ENCODE results near the gene MTUS2.
A peak's percentile ranks its signal among the peaks of the same experiment; 100 is the strongest.
"Not testable (repeated sequence)": the region's sequence is repeated elsewhere in the genome, so short reads cannot be mapped to it uniquely, and the experiment has no call there.

The MTUS2 gene

DNA sequence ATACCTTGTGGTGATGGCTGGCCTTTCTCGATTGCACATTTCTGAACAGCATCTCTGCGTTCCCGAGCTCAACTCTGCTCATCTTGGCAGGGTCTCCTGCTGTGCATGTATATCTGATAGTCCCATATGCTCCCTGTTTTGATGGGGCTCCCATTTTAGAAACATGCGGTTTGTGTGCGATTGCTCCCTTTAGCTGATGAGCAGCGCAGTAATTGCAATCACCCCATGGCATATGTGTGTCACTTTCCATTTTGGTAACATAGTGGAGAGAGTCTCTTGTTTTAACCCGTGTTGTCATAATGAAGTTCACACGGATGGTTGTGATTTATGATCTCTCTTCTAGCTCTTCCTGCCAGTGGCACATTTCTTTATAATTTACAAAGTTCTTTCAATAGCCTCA, 144.7 kb downstream of the MTUS2 start:
- DNase-seq: no peak

DNA sequence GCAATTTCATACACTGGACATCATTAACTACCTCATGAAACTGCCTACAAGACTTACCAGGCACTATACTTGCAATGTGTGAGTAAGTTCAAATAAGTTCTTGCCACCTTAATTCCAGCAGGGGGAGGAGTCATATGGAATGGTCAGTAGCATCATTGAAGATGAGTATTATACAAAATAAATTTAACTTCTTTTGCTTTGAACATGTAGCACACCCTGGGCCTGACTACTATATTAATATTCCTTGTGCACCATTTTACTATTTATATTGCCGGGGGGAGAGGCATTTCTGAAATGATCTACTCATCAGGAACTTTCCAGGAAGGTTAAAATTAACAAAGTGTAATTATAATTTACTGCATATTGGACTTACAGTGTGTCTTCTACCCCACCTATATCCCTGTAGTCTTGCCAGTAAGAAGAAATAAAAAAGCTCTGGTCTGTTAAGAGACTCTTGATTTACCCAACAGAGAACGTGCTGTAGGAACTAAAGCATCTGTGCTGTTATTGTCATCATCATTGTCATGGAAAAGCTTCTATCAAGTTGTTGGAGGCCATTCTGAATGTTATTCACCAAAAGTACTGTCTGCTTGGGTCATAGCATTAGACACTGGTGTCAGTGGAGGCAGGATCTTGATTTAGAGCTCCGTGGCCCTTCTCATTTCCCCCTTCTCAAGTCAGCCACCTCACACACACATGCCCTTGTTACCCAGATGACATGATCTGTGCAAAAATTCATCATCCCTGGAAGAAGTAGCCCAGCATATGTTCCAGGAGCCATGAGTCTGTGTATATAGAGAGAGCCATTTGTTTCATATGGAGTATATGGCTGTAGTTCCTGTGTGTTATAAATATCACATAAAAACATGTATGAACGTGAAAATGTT, 147.1 kb downstream of the MTUS2 start:
- DNase-seq: no peak

DNA sequence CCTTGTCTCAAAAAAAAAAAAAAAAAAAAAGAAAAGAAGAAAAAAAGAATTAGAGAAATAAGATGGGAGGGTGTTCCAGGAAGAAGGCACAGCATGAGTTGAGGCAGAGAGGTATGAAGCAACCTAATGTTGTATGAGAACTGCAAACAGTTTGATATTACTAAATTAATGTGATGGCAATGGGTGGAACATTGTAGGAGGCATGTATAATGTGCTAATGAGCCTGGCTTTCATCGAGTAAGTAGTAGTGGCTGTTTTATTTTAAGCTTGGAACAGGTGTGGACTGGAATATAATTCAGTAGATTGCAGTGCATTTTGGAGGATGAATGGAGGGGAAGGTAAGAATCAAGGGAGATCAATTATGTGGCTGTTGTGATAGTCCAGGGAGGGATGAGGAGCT, 156.1 kb downstream of the MTUS2 start:
- peak; percentile 21 to 34 for DNase-seq

DNA sequence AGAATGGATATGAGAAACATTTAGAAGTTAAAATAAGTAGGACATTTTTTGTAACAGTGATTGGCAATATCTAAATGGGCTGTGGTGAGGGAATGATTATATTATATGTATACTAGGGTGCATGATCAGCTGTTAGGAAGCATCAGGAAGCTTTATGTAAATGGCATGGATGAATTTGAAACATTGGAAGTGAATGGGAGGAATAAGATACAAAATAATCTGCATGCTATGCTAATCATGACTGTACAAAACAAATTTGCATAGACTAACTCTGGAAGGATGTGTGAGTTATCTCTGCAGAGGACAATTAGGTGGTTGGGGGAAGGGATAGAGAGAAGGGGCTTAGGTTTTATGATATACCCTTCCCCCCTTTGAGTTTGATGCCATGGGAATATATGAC, 156.5 kb downstream of the MTUS2 start:
- DNase-seq: no peak

DNA sequence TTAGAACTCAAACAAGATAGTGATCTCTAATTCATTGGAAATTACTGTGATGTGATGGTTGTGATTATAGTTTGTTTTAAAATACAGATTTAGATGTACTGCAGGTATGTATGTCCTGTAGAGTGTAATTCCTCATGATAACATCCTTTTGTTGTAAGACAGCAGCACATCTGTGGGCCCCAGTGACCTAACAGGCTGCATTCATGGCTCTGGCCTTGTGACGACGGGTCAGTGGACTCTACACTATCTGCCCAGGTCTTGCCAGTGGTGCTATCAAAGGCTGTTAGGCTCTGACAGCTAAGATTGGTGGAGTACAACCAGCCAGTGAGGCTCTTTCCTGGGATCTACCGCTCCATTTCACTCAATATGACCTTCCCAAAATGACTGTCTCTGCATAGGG, 158.4 kb downstream of the MTUS2 start:
- no peak for DNase-seq

DNA sequence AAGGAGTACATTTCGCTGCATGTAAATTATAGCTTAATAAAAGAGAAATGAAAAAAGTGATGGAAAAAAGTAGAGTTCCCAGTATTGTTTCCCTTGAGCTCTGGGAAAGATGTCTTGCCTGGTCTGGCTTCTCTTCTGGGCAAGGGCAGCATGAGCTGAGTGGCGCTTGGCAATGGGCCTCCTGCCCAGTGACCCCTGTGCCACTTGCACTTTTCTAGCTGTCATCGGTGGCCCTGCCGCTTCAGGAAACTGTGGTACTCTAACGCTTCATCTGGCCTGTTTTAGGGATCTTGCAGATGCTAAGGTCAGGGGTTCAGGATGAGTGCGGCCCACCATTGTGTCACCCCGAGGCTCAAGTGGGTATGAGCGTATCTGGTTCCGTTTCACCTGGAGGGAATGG, 161.4 kb downstream of the MTUS2 start:
- DNase-seq: no peak

DNA sequence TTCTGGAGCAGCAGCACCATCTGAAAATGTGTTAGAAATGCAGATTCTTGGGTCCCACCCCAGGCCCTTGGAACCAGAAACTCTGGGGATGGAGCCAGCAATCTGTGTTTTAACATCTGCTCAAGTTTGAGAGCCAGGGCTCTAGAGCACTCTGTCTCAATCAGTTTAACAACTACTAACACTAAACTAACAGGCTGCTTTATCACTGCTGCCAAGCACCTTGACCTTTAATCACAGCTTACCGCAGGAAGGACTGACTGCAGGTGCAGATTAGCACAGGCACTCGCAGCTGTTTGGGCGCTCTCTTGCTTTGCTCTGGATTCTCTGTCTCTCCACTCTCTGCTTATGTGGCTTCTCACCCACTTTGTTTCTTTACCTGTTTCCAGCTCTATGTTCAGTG, 163.5 kb downstream of the MTUS2 start:
- DNase-seq: no peak

DNA sequence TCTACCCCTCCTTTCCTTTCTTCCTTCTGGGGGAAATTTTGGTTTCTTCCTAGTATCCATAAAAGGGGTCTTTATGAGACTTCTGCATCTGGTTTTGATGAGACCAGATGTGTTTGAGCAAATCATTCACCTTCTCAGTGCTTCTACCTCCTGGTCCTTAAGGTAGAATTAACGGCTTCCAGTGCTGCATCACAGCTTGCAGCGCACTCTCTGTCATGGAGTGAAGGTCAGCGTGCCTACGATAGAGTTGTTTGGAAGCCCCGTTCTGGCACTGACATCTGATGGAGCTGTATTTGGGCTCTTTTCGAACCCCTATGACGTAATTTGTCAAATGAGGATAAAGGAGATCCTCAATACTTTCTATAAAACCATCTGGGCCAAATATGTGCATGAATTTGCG, 164.2 kb downstream of the MTUS2 start:
- no peak for DNase-seq

DNA sequence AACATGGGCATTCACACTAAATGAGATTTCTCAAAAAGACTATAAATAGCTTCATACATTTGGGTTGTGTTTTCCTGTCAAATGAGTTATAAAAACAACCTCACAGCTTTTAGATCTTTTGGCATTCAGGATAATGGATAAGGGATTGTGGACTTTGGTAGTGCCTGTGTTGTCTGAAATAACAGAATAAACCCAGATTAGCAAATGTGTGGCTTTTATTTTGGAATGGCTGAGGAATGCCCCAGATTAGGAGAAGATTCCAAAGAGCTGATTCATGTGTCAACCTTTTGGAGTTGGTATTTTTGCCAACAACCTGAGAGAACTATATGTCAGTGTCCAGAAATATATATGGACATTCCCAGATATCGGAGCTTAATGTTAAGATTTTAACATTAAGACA, 164.7 kb downstream of the MTUS2 start:
- DNase-seq: no peak

DNA sequence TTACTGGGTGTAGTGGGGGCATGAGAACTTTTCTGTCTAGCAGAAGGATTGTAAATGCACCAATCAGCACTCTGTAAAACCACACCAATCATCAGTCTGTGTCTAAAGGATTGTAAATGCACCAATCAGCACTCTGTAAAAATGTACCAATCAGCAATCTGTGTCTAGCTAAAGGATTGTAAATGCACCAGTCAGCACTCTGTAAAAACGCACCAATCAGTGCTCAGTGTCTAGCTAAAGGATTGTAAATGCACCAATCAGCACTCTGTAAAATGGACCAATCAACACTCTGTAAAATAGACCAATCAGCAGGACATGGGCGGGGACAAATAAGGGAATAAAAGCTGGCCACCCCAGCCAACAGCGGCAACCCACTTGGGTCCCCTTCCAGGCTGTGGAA, 170.2 kb downstream of the MTUS2 start:
- not testable (repeated sequence) for DNase-seq

DNA sequence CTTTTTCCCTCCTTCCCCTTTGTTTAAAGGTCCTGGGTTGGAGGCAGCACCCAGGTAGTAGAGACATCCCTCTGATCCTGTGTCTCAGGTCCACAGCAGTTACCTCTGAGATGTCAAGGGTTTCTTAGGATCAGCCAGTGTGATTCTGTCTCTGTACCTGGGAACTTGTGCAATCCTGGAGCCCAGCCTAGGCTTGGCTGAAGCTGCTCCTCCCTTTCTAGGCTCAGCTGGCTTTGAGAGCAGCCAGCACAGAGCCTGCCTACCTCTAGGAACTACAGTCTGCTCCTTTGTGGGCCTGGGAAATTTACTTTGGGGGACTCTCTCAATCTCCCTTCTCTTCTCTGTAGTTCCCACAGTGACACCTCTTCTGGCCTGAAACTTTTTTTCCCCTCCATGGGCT, 171.6 kb downstream of the MTUS2 start:
- no peak for DNase-seq

DNA sequence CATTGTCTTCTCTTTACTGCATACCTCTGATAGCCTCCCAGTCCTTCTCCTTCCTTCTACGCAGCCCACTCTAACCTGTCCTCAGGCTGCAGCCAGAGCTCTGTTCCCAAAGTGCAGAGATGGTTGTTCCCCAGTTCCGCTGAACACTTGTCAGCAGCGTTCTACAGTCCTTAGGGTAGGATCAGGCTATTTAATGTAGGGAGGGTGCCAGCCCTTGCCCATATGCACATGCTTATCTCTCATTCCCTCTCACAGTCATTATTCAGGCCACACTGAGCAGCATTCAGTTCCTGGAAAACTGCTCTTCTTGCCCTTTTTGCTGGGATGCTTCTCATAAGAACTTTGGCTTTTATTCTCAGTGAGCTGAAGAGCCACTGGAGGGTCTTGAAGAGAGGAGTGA, 180.7 kb downstream of the MTUS2 start:
- DNase-seq: no peak

DNA sequence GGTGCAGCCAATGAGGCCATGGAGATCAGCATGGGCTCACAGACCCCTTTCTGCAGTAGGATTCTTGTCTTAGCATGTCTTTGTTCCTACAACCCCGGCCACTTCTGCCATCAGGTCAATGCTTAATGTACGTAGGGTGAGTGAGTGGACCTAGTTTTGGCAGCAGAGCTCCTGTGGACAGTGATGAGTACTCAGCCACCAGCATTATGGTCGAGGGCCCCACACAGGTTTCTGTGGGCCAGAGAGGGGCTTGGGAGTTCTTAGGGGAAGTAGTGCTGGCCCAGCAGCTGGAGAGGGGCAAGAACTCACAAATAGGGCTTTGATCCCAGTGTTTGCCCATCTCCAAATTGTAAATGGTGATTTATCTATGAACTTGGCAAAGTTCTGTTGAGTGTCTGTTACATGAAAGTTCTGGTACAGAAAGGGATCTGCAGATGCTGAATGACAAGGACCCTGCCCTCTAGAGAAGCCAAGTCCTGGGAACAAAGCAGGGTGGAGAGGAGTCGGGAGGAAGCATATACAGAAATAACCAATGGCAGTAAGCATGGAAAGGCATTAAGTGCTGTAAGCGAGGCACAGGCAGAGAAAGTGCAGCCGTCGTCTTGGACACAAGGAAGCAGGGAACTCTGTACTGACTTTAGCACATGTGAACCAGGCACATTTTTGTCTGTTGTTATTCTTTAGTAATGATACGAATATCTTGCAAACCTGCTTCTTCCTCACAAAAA, 185.1 kb downstream of the MTUS2 start:
- no peak for DNase-seq

DNA sequence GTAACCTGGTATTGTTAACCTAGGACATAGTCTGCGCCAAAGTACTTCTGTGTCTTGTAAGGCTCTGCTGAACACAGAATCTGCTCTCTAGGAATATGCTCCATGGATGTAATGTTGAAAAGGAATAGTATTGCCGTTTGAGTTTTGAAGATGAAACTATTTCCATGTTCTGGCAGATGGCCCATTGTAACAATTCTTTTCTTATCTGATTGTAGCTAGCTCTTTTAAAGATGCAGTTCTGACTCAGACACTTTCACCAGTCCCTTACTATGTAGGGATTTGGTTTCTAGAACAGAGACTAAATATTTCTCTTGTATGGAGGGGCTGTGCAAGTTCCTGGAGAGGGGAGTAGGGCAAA, 185.6 kb downstream of the MTUS2 start:
- DNase-seq: no peak

DNA sequence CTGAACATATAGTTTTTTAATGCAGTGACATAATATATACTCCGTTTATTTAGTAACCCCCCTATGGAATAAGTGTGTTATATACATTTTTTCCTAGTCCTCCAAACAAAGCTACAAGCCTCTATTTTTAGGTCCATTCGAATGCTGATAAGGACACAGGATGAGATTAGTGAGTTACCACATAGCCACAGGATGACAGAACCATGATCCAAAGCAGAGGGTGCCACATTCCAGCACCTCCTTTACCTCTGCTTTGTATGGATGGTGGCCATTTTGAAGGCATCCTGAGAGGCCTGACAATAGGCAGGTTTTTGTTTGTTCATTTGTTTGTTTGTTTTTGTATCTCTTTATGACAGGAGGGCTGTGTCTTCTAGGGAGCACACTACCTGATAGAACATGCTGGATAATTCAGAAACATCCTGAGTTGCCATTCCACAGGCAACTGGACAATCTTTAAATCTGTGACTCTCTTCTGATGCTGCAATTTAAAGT, 186.3 kb downstream of the MTUS2 start:
- no peak for DNase-seq

DNA sequence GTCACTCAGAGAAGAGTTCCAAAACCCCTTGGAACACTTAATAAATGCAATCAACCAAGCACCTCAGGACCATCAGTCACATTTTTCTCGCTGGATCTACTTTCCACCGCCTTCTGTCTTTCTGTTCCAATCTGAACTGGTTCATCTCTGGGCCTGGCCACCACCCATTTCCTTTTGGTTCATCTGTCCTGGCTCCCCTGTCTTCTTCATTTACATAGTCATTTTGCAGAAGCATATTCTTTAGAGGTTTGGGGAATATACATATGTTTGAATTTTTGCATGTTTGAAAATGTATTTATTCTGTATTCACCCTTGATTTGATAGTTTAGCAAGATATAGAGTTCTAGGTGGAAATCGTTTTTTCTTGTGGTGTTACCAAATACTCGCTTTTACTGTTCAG, 188.2 kb downstream of the MTUS2 start:
- DNase-seq: no peak

DNA sequence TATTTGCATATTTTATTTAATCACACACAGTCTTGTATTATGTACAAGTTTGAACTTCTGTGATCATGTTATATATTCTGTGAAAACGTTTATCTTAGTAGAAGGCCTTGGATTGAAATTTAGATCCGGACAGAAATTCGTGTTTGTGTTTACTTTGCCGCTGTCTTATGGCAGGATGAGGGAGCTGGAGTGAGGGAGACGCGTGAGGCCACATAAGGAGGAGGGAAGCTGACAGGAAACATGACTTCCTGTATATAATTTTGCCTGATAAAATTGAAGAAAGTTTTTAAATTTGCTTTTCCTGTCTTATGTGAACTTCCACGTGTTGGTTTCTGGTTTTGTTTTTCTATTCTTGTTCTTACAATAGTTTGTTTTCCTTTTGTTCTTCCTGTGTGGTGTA, 200.2 kb downstream of the MTUS2 start:
- DNase-seq: no peak

DNA sequence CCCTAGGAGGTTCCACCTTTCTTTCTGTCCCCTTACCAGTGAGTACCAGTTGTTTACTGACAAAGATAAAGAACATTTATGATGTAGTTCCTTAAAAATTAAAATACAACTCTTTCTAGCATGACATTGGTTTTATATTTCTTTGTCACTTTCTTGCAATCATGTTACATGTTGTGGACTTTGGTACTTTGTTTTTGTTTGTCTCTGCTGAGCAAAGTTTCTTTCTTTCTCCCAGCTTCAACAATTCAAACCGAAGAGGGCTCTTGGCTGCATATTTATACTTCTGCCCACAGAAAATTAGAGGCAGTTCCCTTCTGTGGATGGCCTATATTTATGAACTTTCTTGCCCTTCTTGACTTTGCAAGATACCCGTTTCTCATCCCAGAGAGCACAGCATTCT, 201.2 kb downstream of the MTUS2 start:
- DNase-seq: no peak

DNA sequence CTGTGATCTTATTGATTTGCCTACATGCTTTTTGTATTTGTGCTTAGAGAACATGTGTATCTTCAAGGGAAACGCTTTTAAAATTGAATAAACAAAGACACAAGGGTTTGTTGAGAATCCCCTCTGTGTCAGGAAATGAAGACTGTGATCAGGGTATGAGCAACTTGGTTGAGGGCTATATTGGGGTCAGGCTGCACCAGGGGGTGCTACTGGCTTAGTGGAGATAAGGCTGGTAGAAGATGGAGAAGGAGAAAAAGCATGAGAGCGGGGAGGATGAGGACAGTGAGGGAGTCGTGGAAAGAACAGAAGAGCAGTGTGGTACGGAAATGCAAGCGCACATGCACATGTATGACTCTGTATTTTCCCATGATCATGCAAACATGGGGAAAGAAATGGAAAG, 201.6 kb downstream of the MTUS2 start:
- no peak for DNase-seq

DNA sequence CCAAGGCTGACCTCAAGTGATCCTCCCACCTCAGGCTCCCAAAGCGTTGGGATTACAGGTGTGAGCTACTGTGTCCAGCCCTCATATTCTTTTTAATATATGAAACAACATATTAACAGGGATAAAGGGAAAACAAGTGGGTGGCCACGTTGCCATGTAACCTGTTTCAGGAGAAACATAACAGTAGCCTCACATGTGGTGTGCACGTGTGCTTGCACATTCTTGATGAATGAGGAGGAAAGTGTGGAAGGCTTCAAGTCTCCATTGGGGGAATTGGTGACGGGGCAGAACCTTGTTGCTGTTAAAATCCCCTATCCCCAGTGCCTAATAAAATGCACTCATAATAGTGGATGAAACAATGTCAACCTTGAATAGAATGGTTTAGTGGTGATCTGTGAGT, 202.3 kb downstream of the MTUS2 start:
- no peak for DNase-seq

DNA sequence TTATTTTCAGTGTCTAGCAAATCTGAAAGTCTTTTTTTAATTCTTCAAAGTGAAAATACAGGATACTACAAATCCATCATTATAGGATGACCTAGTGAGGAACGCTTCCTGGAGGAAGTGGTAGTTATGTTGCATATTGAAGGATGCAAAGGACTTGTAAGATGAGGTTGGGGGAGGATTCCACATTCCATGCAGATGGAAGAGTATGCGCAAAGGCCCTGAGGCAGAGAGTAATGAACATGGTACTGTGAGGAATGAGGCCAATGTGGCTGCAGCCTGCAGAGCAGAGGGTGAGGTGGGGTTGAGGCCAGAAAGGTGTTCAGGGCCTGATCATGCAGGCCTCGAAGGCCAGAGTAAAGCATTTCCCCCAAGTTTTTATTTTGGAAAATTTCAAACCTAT, 202.8 kb downstream of the MTUS2 start:
- DNase-seq: no peak

DNA sequence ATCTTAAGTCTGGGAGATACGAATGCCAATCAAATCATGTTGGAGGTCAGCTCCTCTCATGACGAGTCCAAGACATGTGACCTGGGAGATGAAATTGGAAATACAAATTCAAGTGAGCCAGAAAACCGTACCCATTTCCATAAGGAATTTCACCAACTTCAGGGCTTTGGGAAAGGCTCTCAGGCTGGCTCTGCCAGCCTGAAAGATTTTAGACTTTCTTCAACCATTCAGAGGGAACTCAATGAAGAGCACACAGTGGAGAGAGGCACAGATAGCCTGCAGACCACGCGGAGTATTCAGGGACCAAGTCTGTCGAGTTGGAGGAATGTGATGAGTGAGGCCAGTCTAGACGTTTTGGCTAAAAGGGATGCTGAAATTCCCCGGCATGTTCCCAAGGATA, 204.6 kb downstream of the MTUS2 start:
- DNase-seq: no peak

DNA sequence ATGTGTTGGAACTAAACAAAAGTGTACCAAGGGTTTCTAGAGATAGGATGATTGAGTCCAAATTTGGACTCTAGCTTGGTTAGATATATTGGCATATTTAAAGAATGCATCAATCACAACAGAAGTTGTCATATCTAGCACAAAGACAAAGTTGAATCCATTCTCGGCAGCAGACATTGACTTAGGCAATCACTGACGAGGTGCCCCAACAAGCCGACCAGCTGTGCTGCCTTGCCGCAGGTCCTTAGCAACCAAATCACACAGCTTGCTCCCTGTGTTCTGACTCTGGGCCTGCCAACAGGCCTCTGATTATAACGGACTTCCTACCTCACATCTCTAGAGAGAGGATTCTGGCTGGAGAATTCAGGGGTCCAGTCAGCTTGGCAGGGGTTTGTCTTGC, 208.7 kb downstream of the MTUS2 start:
- DNase-seq: no peak

DNA sequence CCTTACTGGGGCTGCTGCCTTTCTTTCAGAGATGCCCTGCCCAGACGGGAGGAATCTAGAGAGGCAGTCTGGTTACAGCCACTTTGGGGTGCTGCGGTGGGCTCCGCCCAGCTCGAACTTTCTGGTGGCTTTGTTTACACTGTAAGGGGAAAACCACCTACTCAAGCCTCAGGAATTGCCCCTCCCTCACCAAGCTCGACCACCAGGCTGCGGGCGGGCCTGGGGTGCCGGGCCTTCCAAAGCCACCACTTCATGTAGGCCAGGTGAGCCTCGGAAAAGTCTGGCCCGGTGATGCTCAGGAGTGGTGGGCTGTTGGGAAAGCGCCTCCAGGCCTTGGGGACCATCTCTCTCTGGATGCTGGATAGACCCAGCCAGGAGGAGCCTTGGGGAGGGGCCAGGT, 218.6 kb downstream of the MTUS2 start:
- DNase-seq: no peak

DNA sequence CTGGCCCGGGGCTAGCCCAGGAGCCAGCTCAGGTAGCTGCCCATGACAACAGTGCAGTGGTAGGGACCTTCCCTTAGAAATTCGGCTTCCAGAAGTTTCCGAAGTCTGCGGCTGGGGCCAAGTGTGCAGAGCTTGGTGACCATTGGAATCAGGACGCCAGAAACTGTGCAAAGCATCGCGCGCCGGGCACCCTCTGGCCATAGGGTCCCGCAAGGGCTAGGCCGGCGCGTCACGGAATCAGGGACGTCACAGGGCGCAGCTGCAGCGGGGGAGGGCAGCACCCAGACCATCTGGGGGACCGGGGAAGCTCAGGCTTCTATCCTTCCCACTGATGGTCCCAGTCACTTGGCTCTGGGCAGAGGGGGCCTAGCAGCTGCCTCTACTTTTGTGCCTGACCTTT, 219.1 kb downstream of the MTUS2 start:
- DNase-seq: no peak
